Measurements from ENCODE around the gene CDK5RAP2. TPM values are rescaled to one million over a fixed set of nuclear protein-coding genes. Genes with fewer than 3 reads are reported as not detected.

The CDK5RAP2 gene
- total RNA-seq, 6 experiments from 2014 or later, result 28.4 to 40.8 (median 36.8) TPM

- H3K27me3 Mint-ChIP-seq (ENCODE audit: insufficient read depth), result no peaks in the 10 kb centered on the region; the same call in 1 of the 2 replicates
- H3K36me3 Mint-ChIP-seq (ENCODE audit: low read depth), result peaks cover 35% of the 10 kb centered on the region
- H3K27ac Mint-ChIP-seq, result no peak overlapping the region
- TF ChIP-seq CTCF (IDR thresholded peaks at IDR 0.05), result no peak
- H3K4me3 Mint-ChIP-seq, result no peak overlapping the region
- peaks cover 47% of the 10 kb centered on the region for H3K4me1 Mint-ChIP-seq (ENCODE audit: low read depth)
- DNase-seq, result no peak
- H3K9me3 Mint-ChIP-seq, result no peaks in the 10 kb centered on the region
Observed at GRCh38 chr9:120392245-120392644, 187.7 kb downstream of the CDK5RAP2 start.

GRCh38 chr9:120391691-120392090 lies 188.3 kb downstream of the CDK5RAP2 start:
- no peaks in the 10 kb centered on the region for H3K9me3 Mint-ChIP-seq
- H3K27ac Mint-ChIP-seq, result no peak overlapping the region
- H3K36me3 Mint-ChIP-seq (ENCODE audit: low read depth), result peaks cover 30% of the 10 kb centered on the region
- no peak for TF ChIP-seq CTCF (IDR thresholded peaks at IDR 0.05)
- no peak overlapping the region for H3K4me3 Mint-ChIP-seq
- peaks cover 42% of the 10 kb centered on the region for H3K4me1 Mint-ChIP-seq (ENCODE audit: low read depth)
- DNase-seq, result no peak
- H3K27me3 Mint-ChIP-seq (ENCODE audit: insufficient read depth), result no peaks in the 10 kb centered on the region; the same call in 1 of the 2 replicates

GRCh38 chr9:120390637-120391190 lies 189.3 kb downstream of the CDK5RAP2 start:
- Mint-ChIP-seq H3K4me3 (no peak overlapping the region), H3K27me3 (ENCODE audit: insufficient read depth) (no peaks in the 10 kb centered on the region; the same call in 1 of the 2 replicates), H3K4me1 (ENCODE audit: low read depth) (peaks cover 32% of the 10 kb centered on the region), H3K36me3 (ENCODE audit: low read depth) (peaks cover 26% of the 10 kb centered on the region), H3K9me3 (no peaks in the 10 kb centered on the region), H3K27ac (no peak overlapping the region)
- no peak for TF ChIP-seq CTCF (IDR thresholded peaks at IDR 0.05)
- no peak for DNase-seq

- Mint-ChIP-seq H3K9me3 (no peaks in the 10 kb centered on the region), H3K27ac (no peak overlapping the region), H3K36me3 (ENCODE audit: low read depth) (peaks cover 26% of the 10 kb centered on the region), H3K4me3 (no peak overlapping the region), H3K27me3 (ENCODE audit: insufficient read depth) (no peaks in the 10 kb centered on the region; the same call in 1 of the 2 replicates), H3K4me1 (ENCODE audit: low read depth) (peaks cover 23% of the 10 kb centered on the region)
- TF ChIP-seq CTCF (IDR thresholded peaks at IDR 0.05), result no peak
- DNase-seq, result no peak
Observed at GRCh38 chr9:120389867-120390266, 190.1 kb downstream of the CDK5RAP2 start.

- DNase-seq, result no peak
- no peaks in the 10 kb centered on the region for H3K9me3 Mint-ChIP-seq
- no peak overlapping the region for H3K4me3 Mint-ChIP-seq
- no peak for TF ChIP-seq CTCF (IDR thresholded peaks at IDR 0.05)
- peaks cover 18% of the 10 kb centered on the region for H3K4me1 Mint-ChIP-seq (ENCODE audit: low read depth)
- H3K27ac Mint-ChIP-seq, result no peak overlapping the region
- peaks cover 26% of the 10 kb centered on the region for H3K36me3 Mint-ChIP-seq (ENCODE audit: low read depth)
- H3K27me3 Mint-ChIP-seq (ENCODE audit: insufficient read depth), result no peaks in the 10 kb centered on the region; the same call in 1 of the 2 replicates
Observed at GRCh38 chr9:120389300-120389699, 190.7 kb downstream of the CDK5RAP2 start.

All from HFFc6 (cell line).